HG03378 (cell line): ENCODE data around the gene KIF3B.
"Not testable (repeated sequence)": the region's sequence is repeated elsewhere in the genome, so short reads cannot be mapped to it uniquely, and the experiment has no call there.

ENCODE experiments used
- ATAC-seq: cut with Tn5 transposase; IDR thresholded peaks from one replicate; pipeline ENCODE4 v1.9.1; 2021; ENCODE audit warnings: mild to moderate bottlenecking, moderate library complexity; ENCODE audit not compliant: unreplicated experiment

Gene KIF3B

GRCh38 chr20:32380037-32380436 lies 102.6 kb downstream of the KIF3B start:
- ATAC-seq, result not testable (repeated sequence)

- no peak for ATAC-seq
Measured at GRCh38 chr20:32380745-32381144, 103.3 kb downstream of the KIF3B start.

GRCh38 chr20:32382102-32382950 lies 104.9 kb downstream of the KIF3B start:
- ATAC-seq, result no peak

- ATAC-seq, result not testable (repeated sequence)
Measured at GRCh38 chr20:32383441-32383840, 106.0 kb downstream of the KIF3B start.
